DMS114 treated with DMSO at 0.1 percent for 48 hours (cell line): Measurements from ENCODE around the gene MICAL1.
"Not testable (repeated sequence)": the region's sequence is repeated elsewhere in the genome, so short reads cannot be mapped to it uniquely, and the experiment has no call there.

ENCODE experiments used
- DNase-seq: peaks from one replicate; lab custom pipeline; 2025; ENCODE audit not compliant: unreplicated experiment; lab: John Stamatoyannopoulos, UW

MICAL1 gene

GRCh38 chr6:109477184-109477583 lies 21.6 kb upstream of the MICAL1 start:
- DNase-seq = no peak

DNA sequence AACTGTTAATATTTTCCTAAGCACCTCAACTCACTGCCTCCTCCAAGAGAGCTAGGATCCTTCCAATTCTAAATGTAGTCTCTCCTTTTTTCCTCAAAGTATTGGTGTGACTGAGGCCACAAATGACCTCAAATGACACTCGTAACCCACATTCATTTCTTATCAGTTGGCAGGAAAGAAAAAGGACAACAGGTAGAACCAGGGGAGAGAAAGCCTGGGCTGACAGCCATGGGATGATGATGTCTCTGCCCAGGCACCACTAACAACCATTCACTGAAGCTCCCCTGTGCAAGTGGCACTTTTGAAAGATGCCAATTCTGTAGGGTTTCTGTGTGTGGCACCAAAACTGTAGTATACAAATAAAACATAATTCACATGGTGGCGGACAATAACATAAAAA lies 20.1 kb upstream of the MICAL1 start:
- DNase-seq = no peak

DNA sequence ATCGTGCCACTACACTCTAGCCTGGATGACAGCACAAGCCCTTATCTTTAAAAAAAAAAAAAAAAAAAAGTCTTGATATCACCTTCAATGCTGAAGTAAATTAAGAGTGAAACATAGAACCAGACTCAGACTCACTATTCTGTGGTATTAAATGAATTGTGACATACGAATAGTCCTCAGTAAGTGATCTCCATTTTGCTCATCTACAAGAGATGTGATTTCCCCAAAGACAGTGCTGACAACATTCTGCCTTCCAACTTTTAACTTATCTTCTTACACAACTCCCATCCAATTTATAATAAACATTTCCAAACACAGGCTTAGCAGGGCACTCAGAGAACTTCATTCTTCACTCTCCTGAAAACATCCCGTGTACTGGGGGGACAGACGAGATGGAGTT lies 19.4 kb upstream of the MICAL1 start:
- no peak for DNase-seq

DNA sequence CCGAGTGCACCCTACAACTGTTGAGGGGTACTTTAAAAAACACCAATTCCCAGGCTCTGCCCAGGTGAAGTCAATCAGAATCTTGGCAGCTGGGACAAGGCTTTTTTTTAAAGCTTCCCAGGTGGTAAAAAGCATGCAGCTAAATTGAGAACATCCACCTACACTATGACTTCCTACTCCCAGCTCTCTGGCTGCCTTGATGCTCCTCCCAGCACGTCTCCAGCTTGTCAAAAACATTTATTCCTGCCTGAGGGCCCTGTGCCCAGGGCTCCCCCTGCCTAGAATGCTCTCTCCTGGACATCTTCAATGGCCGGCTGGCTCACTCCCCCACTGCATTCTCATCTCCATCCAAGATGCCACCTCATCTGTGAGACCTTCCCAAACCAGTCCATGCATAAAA lies 17.5 kb upstream of the MICAL1 start:
- DNase-seq = no peak

DNA sequence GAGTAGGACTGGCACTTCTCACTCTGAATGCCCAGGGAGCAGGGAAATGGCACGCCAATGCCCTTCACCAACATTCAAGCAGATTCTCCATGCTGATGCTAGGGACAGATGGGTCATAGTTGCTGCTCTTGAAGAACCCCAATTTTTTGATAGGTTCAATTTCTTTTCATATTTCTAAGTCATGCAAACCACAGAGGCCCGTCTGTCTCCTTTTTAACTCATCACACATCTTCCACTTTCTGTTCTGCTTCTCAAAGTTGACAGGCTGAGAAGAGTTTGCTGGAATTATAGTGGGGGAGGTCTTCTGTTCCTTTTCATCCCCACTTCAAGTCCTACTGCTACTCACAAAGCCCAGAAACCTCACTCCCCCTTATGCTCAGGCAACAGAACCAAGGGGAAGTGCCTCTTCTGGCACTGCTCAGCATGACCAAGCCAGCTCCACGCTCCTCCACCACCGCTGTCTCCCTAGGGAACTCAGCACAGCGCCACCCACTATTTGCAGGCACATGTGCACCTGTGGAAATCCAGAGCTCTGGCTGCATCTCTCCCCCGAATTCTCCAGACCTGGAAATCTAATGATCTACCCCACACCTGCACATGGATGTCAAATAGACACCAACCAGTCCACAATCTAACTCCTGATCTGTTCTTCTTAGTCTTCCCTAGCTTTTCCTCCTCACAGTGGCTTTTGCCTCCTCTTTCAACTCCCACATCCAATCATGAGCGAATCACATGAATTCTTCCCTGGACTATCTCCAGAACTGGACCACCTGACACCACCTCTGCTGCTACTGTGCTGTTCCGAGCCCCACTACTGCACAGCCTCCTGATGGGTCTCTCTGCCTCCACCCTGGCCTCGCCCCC lies 16.8 kb upstream of the MICAL1 start:
- no peak for DNase-seq

GRCh38 chr6:109471105-109471810 lies 15.7 kb upstream of the MICAL1 start:
- no peak for DNase-seq

DNA sequence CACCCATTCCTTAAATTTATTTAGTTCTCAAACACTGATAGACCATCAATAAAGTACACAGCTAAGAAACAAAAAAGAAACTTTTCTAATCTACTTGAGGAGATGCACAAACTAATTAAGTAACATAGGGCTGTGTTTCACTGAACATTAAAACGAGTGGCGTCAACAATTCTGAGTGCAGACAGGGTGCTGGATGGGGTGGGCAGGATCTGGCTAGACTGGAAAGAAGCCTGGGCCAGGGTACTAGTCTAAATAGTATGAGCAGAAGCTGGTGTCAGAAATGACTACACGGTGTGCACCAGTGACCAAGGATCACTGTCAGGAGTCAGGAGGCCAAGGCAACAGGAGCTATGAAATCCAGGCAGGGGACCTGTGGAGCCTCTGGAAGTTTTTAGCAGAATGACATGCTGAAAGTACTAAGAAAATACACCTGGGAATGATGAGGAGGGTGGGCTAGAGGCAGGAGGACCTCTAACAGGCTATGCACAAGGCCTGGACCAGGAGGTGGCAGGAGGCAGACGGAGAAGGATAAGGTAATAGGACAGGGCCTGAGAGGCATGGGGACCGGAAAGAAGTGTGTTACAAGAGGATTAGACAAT lies 14.1 kb upstream of the MICAL1 start:
- no peak for DNase-seq

DNA sequence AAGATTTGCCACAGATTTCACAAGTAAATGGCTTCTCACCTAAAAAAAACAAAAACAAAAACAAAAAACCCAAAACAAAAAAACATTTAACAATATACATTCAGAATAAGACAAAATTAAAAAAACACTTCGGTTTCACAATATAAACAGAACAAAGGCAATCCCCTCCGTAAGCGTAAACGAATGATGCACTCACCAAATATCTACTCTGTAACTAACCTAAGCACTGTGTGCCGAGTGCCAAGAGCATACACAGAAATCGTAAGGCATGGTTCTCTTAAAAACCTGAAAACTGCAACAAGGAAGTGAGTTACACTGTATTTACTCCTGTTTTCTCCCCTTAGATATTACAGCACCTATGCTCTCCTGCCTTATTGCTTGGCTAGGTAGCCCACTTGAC lies 12.1 kb upstream of the MICAL1 start:
- DNase-seq = no peak

DNA sequence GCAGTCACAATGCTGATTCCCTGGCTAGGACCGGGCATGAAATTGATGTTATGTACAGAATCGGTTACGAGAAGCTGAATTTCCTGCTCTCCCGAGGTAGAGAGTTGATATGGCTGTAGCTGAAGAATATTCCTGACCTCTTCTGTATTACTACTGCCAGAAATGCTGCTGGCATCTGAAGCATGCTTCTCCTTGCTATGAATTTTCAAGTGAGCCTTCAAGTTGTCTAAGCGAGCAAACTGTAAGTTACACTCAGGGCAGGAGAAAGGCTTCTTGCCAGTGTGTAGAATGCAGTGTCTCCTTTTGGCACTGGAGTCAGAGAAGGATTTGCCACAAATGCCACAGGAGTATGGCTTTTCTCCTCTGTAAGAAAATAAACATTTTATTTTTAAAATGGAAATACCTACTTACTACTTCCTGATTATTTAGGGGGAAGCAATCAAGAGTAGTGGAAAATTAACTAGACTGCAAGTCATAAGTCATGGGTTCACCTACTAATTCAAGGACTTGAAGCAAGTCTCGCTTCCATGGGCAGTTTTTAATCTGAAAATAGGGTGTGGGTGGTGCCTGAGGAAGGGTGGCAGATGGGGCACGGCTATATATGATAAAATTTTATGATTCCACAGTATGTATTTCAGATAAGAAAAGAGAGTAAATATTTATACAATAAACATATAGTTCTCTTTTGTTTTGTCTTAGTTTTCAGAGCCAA lies 10.8 kb upstream of the MICAL1 start:
- no peak for DNase-seq

DNA sequence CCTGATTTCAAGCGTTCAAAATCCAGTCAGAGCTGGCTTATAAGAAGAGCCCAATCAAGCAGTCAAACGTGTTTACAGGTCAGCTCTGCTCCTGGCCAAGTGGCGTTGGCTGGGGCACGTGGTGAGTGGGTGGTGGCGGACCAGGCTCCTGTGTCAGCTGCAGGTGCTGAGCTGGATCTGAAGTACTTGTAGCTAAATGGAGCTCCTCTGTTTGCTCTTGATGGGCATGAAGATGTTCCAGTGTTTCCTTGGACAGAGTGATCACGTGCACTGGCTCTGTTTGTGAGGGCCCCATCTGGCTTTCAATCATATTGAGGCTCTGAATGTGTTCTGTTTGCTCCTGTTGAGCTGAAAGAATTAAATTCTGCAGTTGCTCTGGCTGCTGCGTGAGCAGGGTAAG lies 10.2 kb upstream of the MICAL1 start:
- DNase-seq = no peak

- DNase-seq = no peak
Observed at GRCh38 chr6:109461733-109462526, 6.4 kb upstream of the MICAL1 start.

DNA sequence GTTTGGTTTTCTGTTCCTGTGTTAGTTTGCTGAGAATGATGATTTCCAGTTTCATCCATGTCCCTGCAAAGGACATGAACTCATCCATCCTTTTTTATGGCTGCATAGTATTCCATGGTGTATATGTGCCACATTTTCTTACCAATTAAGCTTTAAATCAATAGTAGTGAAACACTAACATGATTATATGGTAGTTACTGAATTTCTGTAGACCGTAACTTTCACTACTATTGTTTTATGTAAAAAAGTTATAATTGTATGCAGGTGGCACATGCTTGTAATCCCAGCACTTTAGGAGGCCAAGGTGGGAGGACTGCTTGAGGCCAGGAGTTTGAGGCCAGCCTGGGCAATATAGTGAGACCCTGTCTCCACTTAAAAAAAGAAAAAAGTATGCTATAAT lies 5.6 kb upstream of the MICAL1 start:
- not testable (repeated sequence) for DNase-seq

- DNase-seq = no peak
Observed at GRCh38 chr6:109460161-109460829, 4.7 kb upstream of the MICAL1 start.

GRCh38 chr6:109458774-109459531 lies 3.4 kb upstream of the MICAL1 start:
- DNase-seq = no peak

GRCh38 chr6:109457562-109457996 lies 2.0 kb upstream of the MICAL1 start:
- no peak for DNase-seq

- DNase-seq = no peak
Observed at GRCh38 chr6:109456710-109457561, 1.4 kb upstream of the MICAL1 start.

DNA sequence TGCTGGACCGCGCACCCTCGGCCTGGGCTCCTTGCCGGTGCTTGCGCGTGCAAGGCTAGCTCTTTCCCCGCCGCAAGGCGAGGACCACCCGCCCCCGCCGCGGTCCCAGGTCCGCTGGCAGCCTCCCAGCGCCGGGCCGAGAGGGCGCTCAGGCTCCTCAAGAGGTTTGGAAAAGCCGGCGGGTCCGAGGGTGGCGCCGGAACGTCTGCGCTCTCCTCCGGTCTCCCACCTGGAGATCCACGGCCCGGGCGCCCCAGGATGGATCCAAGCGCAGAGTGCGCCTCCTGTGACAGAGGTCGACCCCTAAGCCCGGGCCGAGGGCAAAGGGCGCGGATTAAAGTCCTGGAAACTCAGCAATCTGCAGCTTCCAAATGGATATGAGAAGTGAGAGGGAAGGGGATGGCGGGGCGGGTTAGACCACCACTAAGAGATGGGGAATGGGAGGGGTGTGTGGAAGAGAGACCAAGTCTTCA lies 575 bp upstream of the MICAL1 start:
- DNase-seq = no peak
